Measurements from ENCODE around the gene RFX8.

Gene RFX8

GRCh38 chr2:101362777-101363176 lies 112.1 kb downstream of the RFX8 start:
- H3K4me3 ChIP-seq (replicated peaks; ENCODE audit: low read depth, low read length), result no peak overlapping the region
- no peak for DNase-seq (ENCODE audit: low read depth)
- TF ChIP-seq CTCF (IDR thresholded peaks at IDR 0.05; ENCODE audit: low read length, missing control alignments), result no peak

- no peak for TF ChIP-seq CTCF (IDR thresholded peaks at IDR 0.05; ENCODE audit: low read length, missing control alignments)
- DNase-seq (ENCODE audit: low read depth), result no peak
- no peak overlapping the region for H3K4me3 ChIP-seq (replicated peaks; ENCODE audit: low read depth, low read length)
Observed at GRCh38 chr2:101362316-101362715, 112.6 kb downstream of the RFX8 start.

- no peak overlapping the region for H3K4me3 ChIP-seq (replicated peaks; ENCODE audit: low read depth, low read length)
- no peak for TF ChIP-seq CTCF (IDR thresholded peaks at IDR 0.05; ENCODE audit: low read length, missing control alignments)
- no peak for DNase-seq (ENCODE audit: low read depth)
Observed at GRCh38 chr2:101361522-101361921, 113.4 kb downstream of the RFX8 start.

GRCh38 chr2:101361121-101361520 lies 113.8 kb downstream of the RFX8 start:
- no peak for DNase-seq (ENCODE audit: low read depth)
- H3K4me3 ChIP-seq (replicated peaks; ENCODE audit: low read depth, low read length), result no peak overlapping the region

GRCh38 chr2:101360232-101360631 lies 114.7 kb downstream of the RFX8 start:
- TF ChIP-seq CTCF (IDR thresholded peaks at IDR 0.05; ENCODE audit: low read length, missing control alignments), result no peak
- H3K4me3 ChIP-seq (replicated peaks; ENCODE audit: low read depth, low read length), result no peak overlapping the region
- DNase-seq (ENCODE audit: low read depth), result no peak

More at GRCh38 chr2:101361121-101361520, 113.8 kb downstream of the RFX8 start:
- no peak for TF ChIP-seq CTCF (IDR thresholded peaks at IDR 0.05; ENCODE audit: low read length, missing control alignments)

GRCh38 chr2:101359410-101359954 lies 115.4 kb downstream of the RFX8 start:
- H3K4me3 ChIP-seq (replicated peaks; ENCODE audit: low read depth, low read length), result no peak overlapping the region
- no peak for TF ChIP-seq CTCF (IDR thresholded peaks at IDR 0.05; ENCODE audit: low read length, missing control alignments)
- no peak for DNase-seq (ENCODE audit: low read depth)

- H3K4me3 ChIP-seq (replicated peaks; ENCODE audit: low read depth, low read length), result no peak overlapping the region
- DNase-seq (ENCODE audit: low read depth), result no peak
- TF ChIP-seq CTCF (IDR thresholded peaks at IDR 0.05; ENCODE audit: low read length, missing control alignments), result no peak
Observed at GRCh38 chr2:101357376-101357775, 117.5 kb downstream of the RFX8 start.

Data from fibroblast of pulmonary artery (primary cell).